Adrenal gland (tissue), 5 donors: ENCODE measurements around the gene POLR1G.

Source experiments
- POLR2A ChIP-seq, 2 donors: fragments of 450-650 bp; IDR thresholded peaks; one replicate each; pipeline ENCODE4 v1.6.1; 2017; ENCODE audit warnings: antibody characterized with exemption in 2 of 2, mild to moderate bottlenecking in 2 of 2, moderate library complexity in 1 of 2
- TF ChIP-seq, protein P1 (sequence below), 6 experiments: fragments of 450-650 bp in 4 of 6; fragments of 200-600 bp in 2 of 6; sonication (generic) in 1 of 6; IDR thresholded peaks; 1 replicate in 5 of 6; 2 replicates in 1 of 6; pipeline versions ENCODE4 v1.5.1 to v1.8.0; 2016 to 2021; ENCODE audit warnings: antibody characterized with exemption in 6 of 6, mild to moderate bottlenecking in 2 of 6, moderate library complexity in 1 of 6
- donor health status: DM: no; HTN: no; CAD: no.

DNA sequence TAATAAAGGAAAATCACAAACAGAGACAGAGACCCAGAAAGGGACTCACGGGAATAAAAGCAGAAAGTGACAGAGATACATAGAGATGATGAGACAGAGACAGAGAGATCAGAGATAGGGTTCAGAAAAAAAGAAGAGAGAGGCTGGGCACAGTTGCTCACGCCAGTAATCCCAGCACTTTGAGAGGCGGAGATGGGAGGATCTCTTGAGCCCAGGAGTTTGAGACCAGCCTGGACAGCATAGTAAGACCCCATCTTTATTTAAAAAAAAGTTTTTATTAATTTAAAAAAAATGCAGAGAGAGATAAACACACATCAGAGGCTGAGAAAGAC lies 41.9 kb downstream of the POLR1G start:
- no peak for TF ChIP-seq POLR2A (IDR thresholded peaks at IDR 0.05)
- TF ChIP-seq, protein P1, sequence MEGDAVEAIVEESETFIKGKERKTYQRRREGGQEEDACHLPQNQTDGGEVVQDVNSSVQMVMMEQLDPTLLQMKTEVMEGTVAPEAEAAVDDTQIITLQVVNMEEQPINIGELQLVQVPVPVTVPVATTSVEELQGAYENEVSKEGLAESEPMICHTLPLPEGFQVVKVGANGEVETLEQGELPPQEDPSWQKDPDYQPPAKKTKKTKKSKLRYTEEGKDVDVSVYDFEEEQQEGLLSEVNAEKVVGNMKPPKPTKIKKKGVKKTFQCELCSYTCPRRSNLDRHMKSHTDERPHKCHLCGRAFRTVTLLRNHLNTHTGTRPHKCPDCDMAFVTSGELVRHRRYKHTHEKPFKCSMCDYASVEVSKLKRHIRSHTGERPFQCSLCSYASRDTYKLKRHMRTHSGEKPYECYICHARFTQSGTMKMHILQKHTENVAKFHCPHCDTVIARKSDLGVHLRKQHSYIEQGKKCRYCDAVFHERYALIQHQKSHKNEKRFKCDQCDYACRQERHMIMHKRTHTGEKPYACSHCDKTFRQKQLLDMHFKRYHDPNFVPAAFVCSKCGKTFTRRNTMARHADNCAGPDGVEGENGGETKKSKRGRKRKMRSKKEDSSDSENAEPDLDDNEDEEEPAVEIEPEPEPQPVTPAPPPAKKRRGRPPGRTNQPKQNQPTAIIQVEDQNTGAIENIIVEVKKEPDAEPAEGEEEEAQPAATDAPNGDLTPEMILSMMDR (IDR thresholded peaks at IDR 0.05): no peak
